ENCODE measurements around the gene IRX2. TPM values are rescaled to one million over a fixed set of nuclear protein-coding genes. Genes with fewer than 3 reads are reported as not detected.

The IRX2 gene
- total and polyA plus RNA-seq, 9 donors: 0.04 to 0.46 (median 0.15) TPM; not detected in 4

- intact Hi-C loops (cut with DNase I): no loop called here
- WGBS, 3 donors: 87 to 90% (median 89%) methylated on average over 23 of the region's 23 CpGs
- Histone ChIP-seq H3K9me3 (no peaks in the 10 kb centered on the region), H3K4me3 (no peak overlapping the region), H3K4me1 (ENCODE audit: insufficient read depth) (no peaks in the 10 kb centered on the region), H3K36me3 (no peaks in the 10 kb centered on the region), H3K27me3 (no peaks in the 10 kb centered on the region), H3K27ac (no peak overlapping the region)
- TF ChIP-seq CTCF (IDR thresholded peaks at IDR 0.05) (no peak), POLR2A (IDR thresholded peaks at IDR 0.05) (no peak), EP300 (IDR thresholded peaks at IDR 0.05) (no peak)
- no peak for DNase-seq
These were observed 25.3 kb downstream of the IRX2 start for GRCh38 chr5:2725980-2726765.

GRCh38 chr5:2724831-2725230, 26.6 kb downstream of the IRX2 start:
- no peaks in the 10 kb centered on the region for H3K27me3 ChIP-seq
- TF ChIP-seq POLR2A (IDR thresholded peaks at IDR 0.05) (no peak), CTCF (IDR thresholded peaks at IDR 0.05) (no peak), EP300 (IDR thresholded peaks at IDR 0.05) (no peak)
- intact Hi-C loops (cut with DNase I): no loop called here
- H3K27ac ChIP-seq: no peak overlapping the region
- WGBS, 3 donors: 75 to 89% (median 76%) methylated on average over 5 of the region's 5 CpGs
- H3K36me3 ChIP-seq: no peaks in the 10 kb centered on the region
- DNase-seq: no peak
- no peaks in the 10 kb centered on the region for H3K4me1 ChIP-seq (ENCODE audit: insufficient read depth)
- H3K4me3 ChIP-seq: no peak overlapping the region
- no peaks in the 10 kb centered on the region for H3K9me3 ChIP-seq

DNA sequence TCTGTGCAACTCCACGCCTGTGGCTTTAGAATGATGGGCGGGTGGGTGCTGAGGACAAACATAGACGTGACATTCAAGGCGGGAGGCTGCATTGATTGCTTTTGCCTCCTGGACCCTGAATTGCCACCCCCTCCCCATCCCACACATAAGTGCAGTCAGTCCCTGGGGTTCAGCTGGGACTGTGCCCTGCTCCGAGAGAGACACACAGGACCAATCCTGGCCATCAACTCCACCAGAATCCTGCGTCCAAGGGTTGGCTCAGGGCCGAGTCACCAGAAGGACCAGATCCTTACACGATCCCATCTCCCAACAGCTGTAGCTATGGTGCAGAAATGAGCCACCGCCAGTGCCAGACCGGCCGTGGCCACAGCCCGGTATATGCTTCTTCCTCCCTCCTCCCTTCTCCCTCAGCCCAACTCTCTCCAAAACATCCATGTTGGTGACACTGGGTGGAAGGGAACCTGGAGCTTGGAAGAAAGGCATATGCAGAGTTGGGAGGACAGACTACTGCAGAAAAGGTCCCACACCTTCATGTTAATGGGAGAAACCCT, 27.4 kb downstream of the IRX2 start:
- Histone ChIP-seq H3K4me1 (ENCODE audit: insufficient read depth) (no peaks in the 10 kb centered on the region), H3K9me3 (no peaks in the 10 kb centered on the region), H3K36me3 (no peaks in the 10 kb centered on the region), H3K4me3 (no peak overlapping the region), H3K27me3 (no peaks in the 10 kb centered on the region), H3K27ac (no peak overlapping the region)
- DNase-seq: no peak
- WGBS, 3 donors: 84 to 91% (median 87%) methylated on average over 11 to 12 of the region's 12 CpGs
- no peak for TF ChIP-seq EP300 (IDR thresholded peaks at IDR 0.05)
- no peak for TF ChIP-seq POLR2A (IDR thresholded peaks at IDR 0.05)
- TF ChIP-seq CTCF (IDR thresholded peaks at IDR 0.05): no peak
- intact Hi-C loops (cut with DNase I): no loop called here

- WGBS, 3 donors: 74 to 90% (median 78%) methylated on average over 7 of the region's 7 CpGs
- H3K27me3 ChIP-seq: no peaks in the 10 kb centered on the region
These were observed 28.6 kb downstream of the IRX2 start for GRCh38 chr5:2722901-2723300.

More at GRCh38 chr5:2722901-2723300, 28.6 kb downstream of the IRX2 start:
- intact Hi-C loops (cut with DNase I): no loop called here
- no peaks in the 10 kb centered on the region for H3K36me3 ChIP-seq
- no peak overlapping the region for H3K4me3 ChIP-seq
- H3K27ac ChIP-seq: no peak overlapping the region
- no peak for TF ChIP-seq POLR2A (IDR thresholded peaks at IDR 0.05)
- no peak for TF ChIP-seq EP300 (IDR thresholded peaks at IDR 0.05)
- no peak for TF ChIP-seq CTCF (IDR thresholded peaks at IDR 0.05)
- DNase-seq: no peak
- no peaks in the 10 kb centered on the region for H3K4me1 ChIP-seq (ENCODE audit: insufficient read depth)
- H3K9me3 ChIP-seq: no peaks in the 10 kb centered on the region

Measured in ovary (tissue), 9 donors.